Measurements from ENCODE around the gene SERGEF. TPM values are rescaled to one million over a fixed set of nuclear protein-coding genes. Genes with fewer than 3 reads are reported as not detected.
A peak's percentile ranks its signal among the peaks of the same experiment; 100 is the strongest.

The SERGEF gene
- total and polyA plus RNA-seq, 4 donors = 12.0 to 17.9 (median 13.4) TPM

- Histone ChIP-seq H3K4me1 (ENCODE audit: control insufficient read depth in 4 of 4, insufficient read depth in 4 of 4, low read length in 3 of 4) (peaks cover 0 to 12% (median 0%) of the 10 kb centered on the region in 4 donors), H3K27ac (ENCODE audit: low read depth in 1 of 2, low read length in 2 of 2) (no peak overlapping the region), H3K36me3 (ENCODE audit: control insufficient read depth in 4 of 4, insufficient read depth in 3 of 4, low read depth in 1 of 4, low read length in 3 of 4) (no peaks in the 10 kb centered on the region), H3K9ac (ENCODE audit: low read depth in 1 of 2, low read length in 2 of 2) (no peak overlapping the region), H3K27me3 (ENCODE audit: control insufficient read depth in 4 of 4, insufficient read depth in 4 of 4, low read length in 3 of 4) (no peaks in the 10 kb centered on the region), H3K4me3 (ENCODE audit: low read depth in 1 of 3, low read length in 3 of 3) (no peak overlapping the region), H3K9me3 (ENCODE audit: control insufficient read depth in 4 of 4, low read length in 3 of 4) (no peaks in the 10 kb centered on the region)
- 89% methylated on average over 8 of the region's 8 CpGs for WGBS
- no peak for DNase-seq (ENCODE audit: low spot score)
- no peak for TF ChIP-seq GABPA (IDR thresholded peaks at IDR 0.05 in 1 of 2, conservative IDR thresholded peaks at IDR 0.05 in 1 of 2)
- TF ChIP-seq TAF1 (conservative IDR thresholded peaks at IDR 0.05) = no peak
- TF ChIP-seq MAX (IDR thresholded peaks at IDR 0.05) = no peak
- TF ChIP-seq HNF4G (IDR thresholded peaks at IDR 0.05) = no peak
- TF ChIP-seq FOXA1 (IDR thresholded peaks at IDR 0.05) = no peak
Measured at GRCh38 chr11:18011633-18012032, 1.2 kb downstream of the SERGEF start.

GRCh38 chr11:18010977-18011586 is 1.8 kb downstream of the SERGEF start:
- DNase-seq (ENCODE audit: low spot score) = no peak
- Histone ChIP-seq H3K9me3 (ENCODE audit: control insufficient read depth in 4 of 4, low read length in 3 of 4) (no peaks in the 10 kb centered on the region), H3K36me3 (ENCODE audit: control insufficient read depth in 4 of 4, insufficient read depth in 3 of 4, low read depth in 1 of 4, low read length in 3 of 4) (no peaks in the 10 kb centered on the region), H3K27me3 (ENCODE audit: control insufficient read depth in 4 of 4, insufficient read depth in 4 of 4, low read length in 3 of 4) (no peaks in the 10 kb centered on the region), H3K4me3 (ENCODE audit: low read depth in 1 of 3, low read length in 3 of 3) (no peak overlapping the region), H3K9ac (ENCODE audit: low read depth in 1 of 2, low read length in 2 of 2) (no peak overlapping the region), H3K4me1 (ENCODE audit: control insufficient read depth in 4 of 4, insufficient read depth in 4 of 4, low read length in 3 of 4) (peaks cover 0 to 12% (median 0%) of the 10 kb centered on the region in 4 donors), H3K27ac (ENCODE audit: low read depth in 1 of 2, low read length in 2 of 2) (no peak overlapping the region)
- 90% methylated on average over 10 of the region's 10 CpGs for WGBS
- TF ChIP-seq ATF3 (IDR thresholded peaks at IDR 0.05) = no peak
- TF ChIP-seq FOXA2 (IDR thresholded peaks at IDR 0.05) = no peak
- TF ChIP-seq RXRA (IDR thresholded peaks at IDR 0.05) = peak in 1 of 2 donors; percentile 17
- no peak for TF ChIP-seq FOXA1 (IDR thresholded peaks at IDR 0.05)
- TF ChIP-seq HNF4G (IDR thresholded peaks at IDR 0.05) = no peak
- no peak for TF ChIP-seq MAX (IDR thresholded peaks at IDR 0.05)
- TF ChIP-seq ZBTB33 (IDR thresholded peaks at IDR 0.05) = no peak
- TF ChIP-seq SP1 (IDR thresholded peaks at IDR 0.05) = no peak
- no peak for TF ChIP-seq JUND (IDR thresholded peaks at IDR 0.05)

- H3K4me3 ChIP-seq (ENCODE audit: low read depth in 1 of 3, low read length in 3 of 3) = no peak overlapping the region
- no peaks in the 10 kb centered on the region for H3K9me3 ChIP-seq (ENCODE audit: control insufficient read depth in 4 of 4, low read length in 3 of 4)
- H3K27ac ChIP-seq (ENCODE audit: low read depth in 1 of 2, low read length in 2 of 2) = no peak overlapping the region
- TF ChIP-seq HNF4G (IDR thresholded peaks at IDR 0.05) (no peak), NR2F2 (IDR thresholded peaks at IDR 0.05) (no peak), MAX (IDR thresholded peaks at IDR 0.05) (no peak)
- peaks cover 0 to 12% (median 0%) of the 10 kb centered on the region in 4 donors for H3K4me1 ChIP-seq (ENCODE audit: control insufficient read depth in 4 of 4, insufficient read depth in 4 of 4, low read length in 3 of 4)
- H3K36me3 ChIP-seq (ENCODE audit: control insufficient read depth in 4 of 4, insufficient read depth in 3 of 4, low read depth in 1 of 4, low read length in 3 of 4) = no peaks in the 10 kb centered on the region
- DNase-seq (ENCODE audit: low spot score) = no peak
- no peaks in the 10 kb centered on the region for H3K27me3 ChIP-seq (ENCODE audit: control insufficient read depth in 4 of 4, insufficient read depth in 4 of 4, low read length in 3 of 4)
- no peak overlapping the region for H3K9ac ChIP-seq (ENCODE audit: low read depth in 1 of 2, low read length in 2 of 2)
Measured at GRCh38 chr11:18010121-18010670, 2.7 kb downstream of the SERGEF start.
